Muscle layer of colon (tissue), 2 donors: ENCODE measurements around the gene RPL37.
"Not testable (repeated sequence)": the region's sequence is repeated elsewhere in the genome, so short reads cannot be mapped to it uniquely, and the experiment has no call there.

Source experiments
- H3K27ac ChIP-seq: one replicate; pipeline ENCODE4 v1.7.0; 2013; ENCODE audit warnings: low read depth, mild to moderate bottlenecking, low read length, moderate library complexity
- H3K27me3 ChIP-seq, 2 donors: one replicate each; pipeline ENCODE4 v1.7.0; 2013; ENCODE audit warnings: low read length in 2 of 2, mild to moderate bottlenecking in 2 of 2; ENCODE audit not compliant: insufficient read depth in 2 of 2, control insufficient read depth in 1 of 2
- H3K36me3 ChIP-seq: one replicate; pipeline ENCODE4 v1.7.0; 2013; ENCODE audit warnings: mild to moderate bottlenecking, low read length; ENCODE audit not compliant: insufficient read depth
- H3K4me1 ChIP-seq: one replicate; pipeline ENCODE4 v1.7.0; 2013; ENCODE audit warnings: mild to moderate bottlenecking, low read length; ENCODE audit not compliant: insufficient read depth
- H3K4me3 ChIP-seq, 2 donors: one replicate each; pipeline ENCODE4 v1.7.0; 2013; ENCODE audit warnings: low read length in 2 of 2, low read depth in 1 of 2, mild to moderate bottlenecking in 1 of 2, moderate library complexity in 1 of 2
- H3K9ac ChIP-seq: one replicate; pipeline ENCODE4 v1.7.0; 2013; ENCODE audit warnings: low read length
- H3K9me3 ChIP-seq: one replicate; pipeline ENCODE4 v1.7.0; 2013; ENCODE audit warnings: mild to moderate bottlenecking, low read length
- donor health status: abdominal sarcoma.
- donor health status: Adenocarcinoma of cecum.

RPL37 gene

DNA sequence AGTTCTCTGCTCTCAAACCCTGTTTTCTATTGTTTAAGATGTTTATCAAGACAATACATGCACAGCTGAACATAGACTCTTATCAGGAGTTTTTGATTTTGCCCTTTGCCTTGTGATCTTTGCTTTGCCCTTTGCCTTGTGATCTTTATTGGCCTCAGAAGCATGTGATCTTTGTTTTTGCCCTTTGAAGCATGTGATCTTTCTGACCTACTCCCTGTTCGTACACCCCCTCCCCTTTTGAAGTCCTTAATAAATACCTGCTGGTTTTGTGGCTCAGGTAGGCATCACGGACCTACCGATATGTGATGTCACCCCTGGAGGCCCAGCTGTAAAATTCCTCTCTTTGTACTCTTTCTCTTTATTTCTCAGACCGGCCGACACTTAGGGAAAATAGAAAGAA, 30.0 kb upstream of the RPL37 start:
- H3K27ac ChIP-seq, H3K9me3 ChIP-seq: not testable (repeated sequence)

DNA sequence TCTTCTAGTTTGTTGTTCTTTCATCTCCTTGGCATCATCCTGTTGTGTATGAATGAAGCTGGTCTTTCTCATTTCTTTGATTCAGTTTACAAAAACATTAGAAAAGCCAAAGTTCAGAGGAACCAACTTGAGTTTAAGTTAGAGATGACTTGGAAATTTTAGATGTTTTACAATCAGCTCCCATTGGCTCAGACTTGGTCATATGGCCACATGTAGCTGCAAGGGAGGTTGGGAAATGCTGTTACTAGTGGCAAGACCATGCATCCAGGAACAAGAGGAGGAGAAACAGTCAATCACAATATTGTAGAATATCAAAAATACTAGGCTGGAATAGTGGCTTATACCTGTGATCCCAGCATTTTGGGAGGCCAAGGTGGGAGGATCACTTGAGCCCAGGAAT, 25.7 kb upstream of the RPL37 start:
- no peak overlapping the region for H3K27ac ChIP-seq
- no peak overlapping the region for H3K4me3 ChIP-seq
- H3K9me3 ChIP-seq, result no peaks in the 10 kb centered on the region
- H3K9ac ChIP-seq, result no peak overlapping the region
- H3K27me3 ChIP-seq, result no peaks in the 10 kb centered on the region
- H3K36me3 ChIP-seq, result no peaks in the 10 kb centered on the region
- no peaks in the 10 kb centered on the region for H3K4me1 ChIP-seq

More for the DNA sequence above, 30.0 kb upstream of the RPL37 start:
- H3K9ac ChIP-seq, H3K36me3 ChIP-seq, H3K4me3 ChIP-seq, H3K27me3 ChIP-seq, H3K4me1 ChIP-seq: not testable (repeated sequence)

DNA sequence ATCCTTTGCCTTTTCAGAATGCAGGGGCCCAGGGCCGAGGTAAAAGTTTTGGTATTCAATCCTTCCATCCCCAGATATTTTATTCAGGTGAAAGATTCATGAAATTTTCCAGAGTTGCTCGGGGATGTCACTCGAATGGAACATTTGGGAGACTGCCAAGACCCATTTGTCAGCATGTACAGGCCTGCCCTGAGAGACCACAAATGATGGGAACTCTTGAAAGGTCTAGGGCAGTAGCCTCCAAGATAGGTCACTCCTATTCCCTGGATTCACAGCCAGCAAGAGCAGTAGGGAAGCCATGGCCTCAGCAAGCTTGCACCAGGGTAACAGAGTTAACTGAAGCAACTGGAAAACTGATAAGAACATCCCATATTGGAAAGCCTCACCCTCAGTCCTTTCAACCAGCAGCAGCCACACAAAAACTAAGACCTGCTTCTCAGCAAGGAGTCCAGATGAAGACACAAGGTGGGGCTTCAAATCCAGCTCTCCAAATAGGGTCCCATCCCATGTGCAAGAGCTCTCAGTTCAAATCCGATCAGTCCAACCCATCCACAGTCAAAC, 18.7 kb upstream of the RPL37 start:
- Histone ChIP-seq H3K9ac (no peak overlapping the region), H3K27ac (no peak overlapping the region), H3K4me1 (no peaks in the 10 kb centered on the region), H3K36me3 (no peaks in the 10 kb centered on the region), H3K9me3 (no peaks in the 10 kb centered on the region), H3K4me3 (no peak overlapping the region), H3K27me3 (no peaks in the 10 kb centered on the region)

DNA sequence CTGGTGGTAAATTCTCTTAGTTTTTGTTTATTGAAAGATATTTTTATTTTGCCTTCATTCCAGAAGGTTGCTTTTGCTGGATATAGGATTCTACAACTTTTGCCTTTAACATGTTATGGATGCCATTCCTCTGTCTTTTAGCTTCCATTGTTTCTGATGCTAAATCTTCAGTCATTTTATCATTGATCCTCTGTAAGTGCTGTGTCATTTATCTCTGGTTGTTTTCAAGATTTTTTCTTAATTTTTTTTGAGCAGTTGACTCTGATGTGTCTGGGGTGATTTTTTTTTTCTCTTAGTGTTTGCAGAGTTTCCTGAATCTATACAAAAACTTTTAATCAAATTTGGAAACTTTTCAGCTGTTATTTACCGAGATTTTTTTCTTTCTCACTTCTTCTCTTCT, 12.5 kb upstream of the RPL37 start:
- Histone ChIP-seq H3K4me1 (no peaks in the 10 kb centered on the region), H3K27ac (no peak overlapping the region), H3K9ac (no peak overlapping the region), H3K4me3 (no peak overlapping the region), H3K36me3 (no peaks in the 10 kb centered on the region), H3K27me3 (no peaks in the 10 kb centered on the region), H3K9me3 (no peaks in the 10 kb centered on the region)

DNA sequence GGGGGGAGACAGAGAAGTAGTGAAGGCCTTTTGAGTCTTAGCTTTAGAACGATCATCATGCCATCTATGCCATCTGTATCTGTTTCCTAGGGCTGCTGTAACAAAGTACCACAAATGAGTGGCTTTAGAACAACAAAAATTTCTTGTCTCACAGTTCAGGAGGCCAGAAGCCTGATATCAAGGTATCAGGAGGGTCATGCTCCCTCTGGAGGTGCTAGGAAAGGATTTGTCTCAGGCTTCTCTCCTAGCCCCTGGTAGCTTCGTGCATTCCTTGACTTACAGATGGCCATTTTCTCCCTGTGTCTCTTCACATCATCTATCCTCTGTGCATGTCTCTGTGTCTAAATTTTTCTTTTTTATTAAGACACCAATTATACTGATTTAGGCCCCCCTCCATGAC, 11.3 kb upstream of the RPL37 start:
- H3K27me3 ChIP-seq, result no peaks in the 10 kb centered on the region
- H3K27ac ChIP-seq, result no peak overlapping the region
- H3K9ac ChIP-seq, result no peak overlapping the region
- H3K9me3 ChIP-seq, result no peaks in the 10 kb centered on the region
- H3K4me3 ChIP-seq, result no peak overlapping the region
- no peaks in the 10 kb centered on the region for H3K4me1 ChIP-seq
- H3K36me3 ChIP-seq, result no peaks in the 10 kb centered on the region

DNA sequence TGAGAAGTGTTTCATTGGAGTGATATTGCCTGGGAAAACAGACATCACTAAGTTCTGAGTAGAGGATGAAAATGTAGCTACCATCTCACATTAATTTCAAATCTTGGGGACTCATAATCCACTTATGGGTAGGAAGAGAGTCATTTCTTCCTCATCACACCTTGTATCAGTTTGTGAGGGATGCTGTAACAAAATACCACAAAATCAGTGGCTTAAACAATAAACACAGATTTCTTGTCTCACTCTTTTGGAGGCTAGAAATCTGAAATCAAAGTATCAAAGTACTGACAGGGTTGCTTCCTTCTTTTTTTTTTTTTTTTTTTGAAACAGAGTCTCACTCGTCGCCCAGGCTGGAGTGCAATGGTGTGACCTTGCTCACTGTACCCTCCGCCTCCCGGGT, 9.5 kb upstream of the RPL37 start:
- Histone ChIP-seq H3K4me1 (no peaks in the 10 kb centered on the region), H3K36me3 (no peaks in the 10 kb centered on the region), H3K27me3 (no peaks in the 10 kb centered on the region)

DNA sequence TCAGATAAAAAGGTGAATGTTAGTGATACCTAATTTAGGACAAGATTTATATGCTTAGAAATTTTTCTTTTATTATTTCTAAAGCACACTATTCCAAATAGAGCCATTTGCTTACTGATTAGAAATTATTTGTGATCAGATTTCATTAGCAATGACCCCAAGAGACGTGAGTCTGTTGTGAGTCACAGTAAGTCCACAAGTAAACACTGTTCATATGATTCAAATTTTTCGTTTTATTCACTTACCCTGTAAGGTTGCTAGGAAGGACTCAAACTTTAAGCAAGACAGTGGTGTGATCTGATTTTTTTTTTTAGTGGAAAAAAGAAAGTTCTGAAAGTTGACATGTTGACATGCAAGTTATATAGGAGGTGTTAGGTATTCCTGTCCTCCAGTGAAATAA, 7.3 kb upstream of the RPL37 start:
- H3K27ac ChIP-seq, result no peak overlapping the region
- H3K9me3 ChIP-seq, result no peaks in the 10 kb centered on the region
- H3K4me1 ChIP-seq, result no peaks in the 10 kb centered on the region
- H3K36me3 ChIP-seq, result no peaks in the 10 kb centered on the region
- H3K4me3 ChIP-seq, result no peak overlapping the region
- no peak overlapping the region for H3K9ac ChIP-seq
- no peaks in the 10 kb centered on the region for H3K27me3 ChIP-seq

More for the DNA sequence above, 9.5 kb upstream of the RPL37 start:
- Histone ChIP-seq H3K9me3 (no peaks in the 10 kb centered on the region), H3K4me3 (no peak overlapping the region), H3K27ac (no peak overlapping the region), H3K9ac (no peak overlapping the region)

DNA sequence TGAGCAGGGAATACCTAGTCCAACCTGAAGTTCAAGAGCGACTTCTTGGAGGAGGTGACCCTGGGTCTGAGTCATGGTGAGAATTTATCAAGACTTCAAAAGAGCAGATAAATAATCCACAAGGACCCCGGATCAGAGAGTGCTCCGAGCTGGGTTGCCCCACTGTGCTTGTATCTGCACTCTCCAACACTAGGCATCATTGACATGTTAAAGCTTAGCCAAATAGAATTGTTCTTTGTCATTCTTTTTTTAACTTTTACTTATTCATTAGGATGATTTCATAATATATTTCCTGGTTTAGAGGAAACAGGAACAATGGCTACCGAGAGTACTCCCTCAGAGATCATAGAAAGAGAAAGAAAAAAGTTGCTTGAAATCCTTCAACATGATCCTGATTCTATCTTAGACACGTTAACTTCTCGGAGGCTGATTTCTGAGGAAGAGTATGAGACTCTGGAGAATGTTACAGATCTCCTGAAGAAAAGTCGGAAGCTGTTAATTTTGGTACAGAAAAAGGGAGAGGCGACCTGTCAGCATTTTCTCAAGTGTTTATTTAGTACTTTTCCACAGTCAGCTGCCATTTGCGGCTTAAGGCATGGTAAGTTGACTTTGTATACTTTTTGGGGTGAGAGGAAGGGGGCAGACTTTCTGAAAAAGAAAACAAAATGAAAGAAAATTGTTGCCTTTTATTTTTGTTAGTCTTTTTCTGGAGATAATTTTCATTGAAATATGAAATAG, 6.2 kb upstream of the RPL37 start, which contains the start of gene CARD6:
TSS of gene CARD6 (plus strand) at position 300 of the 738 bp plus-strand sequence. CDS start at position 316, 16 bp downstream.
- peak within 1 kb of the TSS; percentile 47 for H3K27ac ChIP-seq
- H3K9ac ChIP-seq, result peak within 1 kb of the TSS; percentile 24
- H3K4me1 ChIP-seq, result peaks cover 3% of the 10 kb centered on the region
- no peaks in the 10 kb centered on the region for H3K9me3 ChIP-seq
- H3K4me3 ChIP-seq, result peak within 1 kb of the TSS in 1 of 2 donors; percentile 42
- no peaks in the 10 kb centered on the region for H3K36me3 ChIP-seq
- no peaks in the 10 kb centered on the region for H3K27me3 ChIP-seq

DNA sequence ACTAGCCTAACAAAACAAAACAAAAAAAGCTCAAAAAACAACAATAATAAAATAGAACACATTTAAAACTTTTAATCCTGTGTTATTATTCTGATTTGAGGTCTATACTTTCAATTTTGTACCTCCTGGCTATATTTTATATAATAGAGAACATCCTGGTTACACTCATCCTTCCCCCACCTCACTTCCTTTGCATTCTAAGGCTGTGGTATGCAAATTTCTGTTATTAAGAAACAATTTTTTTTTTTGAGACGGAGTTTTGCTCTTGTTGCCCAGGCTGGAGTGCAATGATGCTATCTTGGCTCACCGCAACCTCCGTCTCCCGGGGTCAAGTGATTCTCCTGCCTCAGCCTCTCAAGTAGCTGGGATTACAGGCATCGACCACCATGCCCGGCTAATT, 3.1 kb upstream of the RPL37 start:
- Histone ChIP-seq H3K4me1 (peaks cover 23% of the 10 kb centered on the region), H3K27me3 (no peaks in the 10 kb centered on the region), H3K9ac (no peak overlapping the region), H3K27ac (no peak overlapping the region), H3K9me3 (no peaks in the 10 kb centered on the region), H3K4me3 (no peak overlapping the region), H3K36me3 (peaks cover 8% of the 10 kb centered on the region)

DNA sequence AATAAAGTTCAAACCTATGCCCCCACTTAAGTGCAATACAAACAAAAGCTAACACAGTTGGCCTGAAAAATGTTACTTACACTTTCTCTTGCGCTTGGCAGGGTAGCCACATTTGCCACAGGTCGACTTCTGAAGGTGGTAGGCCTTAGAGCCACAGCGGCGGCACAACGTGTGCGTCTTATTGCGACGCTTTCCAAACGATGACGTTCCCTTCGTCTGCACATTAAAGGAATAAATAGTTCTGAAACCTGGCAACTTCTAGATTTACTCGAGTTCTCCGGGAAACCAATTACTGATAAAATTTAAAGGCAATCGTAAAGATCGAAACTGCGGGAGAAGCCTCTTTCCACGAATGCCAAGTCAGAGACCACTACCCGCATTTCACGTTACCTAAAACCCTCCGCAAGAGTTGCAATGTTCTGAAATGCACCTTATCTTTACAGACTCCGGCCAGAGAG, 602 bp downstream of the RPL37 start:
- peak overlapping the region; percentile 93 for H3K27ac ChIP-seq
- no peaks in the 10 kb centered on the region for H3K27me3 ChIP-seq
- H3K9me3 ChIP-seq, result no peaks in the 10 kb centered on the region
- peaks cover 26% of the 10 kb centered on the region for H3K4me1 ChIP-seq
- peak overlapping the region; percentile 64 to 92 for H3K4me3 ChIP-seq
- H3K9ac ChIP-seq, result peak overlapping the region; percentile 88
- H3K36me3 ChIP-seq, result peaks cover 40% of the 10 kb centered on the region

DNA sequence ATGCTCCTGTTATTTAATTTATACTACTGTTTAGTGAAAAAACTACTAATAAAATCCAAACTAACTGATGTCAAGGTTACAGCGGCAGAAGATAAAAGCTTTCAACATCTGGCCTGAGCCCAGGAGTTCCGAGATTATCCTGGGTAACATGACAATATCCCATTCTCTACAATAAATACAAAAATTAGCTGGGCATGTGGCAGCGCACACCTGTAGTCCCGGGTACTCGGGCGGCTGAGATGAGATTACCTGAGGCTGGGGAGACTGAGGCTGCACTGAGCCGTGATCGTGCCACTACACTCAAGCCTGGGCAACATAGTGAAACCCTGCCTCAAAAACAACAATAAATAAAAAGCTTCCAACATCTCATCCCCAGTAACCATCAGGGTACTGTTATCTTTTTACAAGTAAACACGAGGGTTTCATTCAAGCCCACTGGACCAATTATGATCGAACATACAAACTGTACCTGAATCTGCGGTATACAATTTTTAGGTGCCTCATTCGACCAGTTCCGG, 1.3 kb downstream of the RPL37 start:
- Histone ChIP-seq H3K27me3 (no peaks in the 10 kb centered on the region), H3K9ac (peak overlapping the region; percentile 88), H3K4me3 (peak overlapping the region in 1 of 2 donors; percentile 92), H3K9me3 (no peaks in the 10 kb centered on the region), H3K27ac (peak overlapping the region; percentile 93), H3K36me3 (peaks cover 44% of the 10 kb centered on the region), H3K4me1 (peaks cover 26% of the 10 kb centered on the region)
